Mesendoderm (in vitro differentiated cells): Measurements from ENCODE around the gene ARHGEF10L.

Experiments used
- DNase-seq: peaks from one replicate; pipeline ENCODE4 v3.0.0; 2013
- H2AK5ac ChIP-seq: 2 replicates; pipeline ENCODE4 v1.6.1; 2013; ENCODE audit warnings: low read length, inconsistent platforms
- H2BK120ac ChIP-seq: 2 replicates; pipeline ENCODE4 v1.6.1; 2013; ENCODE audit warnings: low read depth, mild to moderate bottlenecking, low read length, moderate library complexity, mixed read lengths
- H2BK15ac ChIP-seq: replicated peaks from 2 replicates; pipeline ENCODE4 v1.6.1; 2013; ENCODE audit warnings: low read depth, mild to moderate bottlenecking, moderate library complexity
- H2BK5ac ChIP-seq: 2 replicates; pipeline ENCODE4 v1.6.1; 2013; ENCODE audit warnings: low read length, inconsistent platforms
- H3K18ac ChIP-seq: 2 replicates; pipeline ENCODE4 v1.6.1; 2013; ENCODE audit warnings: mild to moderate bottlenecking, low read length, mixed read lengths
- H3K23ac ChIP-seq: one replicate; pipeline ENCODE4 v1.6.1; 2013; ENCODE audit warnings: low read length
- H3K27ac ChIP-seq: 2 replicates; pipeline ENCODE4 v1.5.1; 2013; ENCODE audit warnings: low read depth, mild to moderate bottlenecking, inconsistent platforms, low read length, moderate library complexity
- H3K27me3 ChIP-seq: 2 replicates; pipeline ENCODE4 v1.6.1; 2013; ENCODE audit warnings: low read length, control low read depth, mild to moderate bottlenecking, inconsistent platforms; ENCODE audit not compliant: insufficient read depth, poor library complexity
- H3K36me3 ChIP-seq: 2 replicates; pipeline ENCODE4 v1.6.1; 2013; ENCODE audit warnings: low read length, inconsistent platforms; ENCODE audit not compliant: control insufficient read depth, insufficient read depth
- H3K4ac ChIP-seq: one replicate; pipeline ENCODE4 v1.6.1; 2013; ENCODE audit warnings: low read depth, mild to moderate bottlenecking, low read length, moderate library complexity
- H3K4me1 ChIP-seq: 2 replicates; pipeline ENCODE4 v1.6.1; 2013; ENCODE audit warnings: low read depth, low read length, inconsistent platforms; ENCODE audit not compliant: control insufficient read depth
- H3K4me2 ChIP-seq: 2 replicates; pipeline ENCODE4 v1.6.1; 2013; ENCODE audit warnings: low read length
- H3K4me3 ChIP-seq: 2 replicates; pipeline ENCODE4 v1.5.1; 2013; ENCODE audit warnings: mild to moderate bottlenecking, low read length
- H3K56ac ChIP-seq: one replicate; pipeline ENCODE4 v1.6.1; 2013; ENCODE audit warnings: low read length
- H3K79me1 ChIP-seq: 2 replicates; pipeline ENCODE4 v1.6.1; 2013; ENCODE audit warnings: low read length, inconsistent platforms
- H3K79me2 ChIP-seq: 2 replicates; pipeline ENCODE4 v1.6.1; 2013; ENCODE audit warnings: mild to moderate bottlenecking, low read length; ENCODE audit not compliant: control insufficient read depth, insufficient read depth
- H3K9ac ChIP-seq: 2 replicates; pipeline ENCODE4 v1.6.1; 2013; ENCODE audit warnings: low read length, inconsistent platforms
- H4K5ac ChIP-seq: one replicate; pipeline ENCODE4 v1.6.1; 2013; ENCODE audit warnings: low read length
- H4K8ac ChIP-seq: one replicate; pipeline ENCODE4 v1.6.1; 2013; ENCODE audit warnings: low read depth, mild to moderate bottlenecking, control low read depth, low read length, moderate library complexity
- WGBS: extraction: QIAGEN DNeasy Blood & Tissue Kit; methylation state at CpG from one replicate; pipeline ENCODE4 v1.1.7; 2013; ENCODE audit warnings: low lambda C conversion rate, missing lambda C conversion rate; ENCODE audit not compliant: insufficient coverage; ENCODE audit errors: extremely low coverage; 5-methylcytosine and 5-hydroxymethylcytosine counted together

ARHGEF10L gene

GRCh38 chr1:17662786-17663185 lies 123.3 kb downstream of the ARHGEF10L start:
- Histone ChIP-seq H3K27me3 (no peaks in the 10 kb centered on the region), H3K4me2 (no peak overlapping the region), H2BK15ac (no peak overlapping the region), H3K79me2 (no peaks in the 10 kb centered on the region), H3K4ac (no peak overlapping the region), H3K18ac (no peak overlapping the region), H3K23ac (no peak overlapping the region), H3K27ac (no peak overlapping the region), H3K36me3 (no peaks in the 10 kb centered on the region), H4K8ac (no peak overlapping the region), H2AK5ac (no peak overlapping the region), H3K4me3 (no peak overlapping the region), H4K5ac (no peak overlapping the region), H3K56ac (no peak overlapping the region), H3K4me1 (no peaks in the 10 kb centered on the region), H2BK5ac (no peak overlapping the region), H2BK120ac (no peak overlapping the region), H3K9ac (no peak overlapping the region), H3K79me1 (no peaks in the 10 kb centered on the region)
- no peak for DNase-seq
- no CpG with 5 or more reads among the region's 9 CpGs for WGBS

- Histone ChIP-seq H3K79me2 (no peaks in the 10 kb centered on the region), H3K27me3 (no peaks in the 10 kb centered on the region), H3K36me3 (no peaks in the 10 kb centered on the region), H4K8ac (no peak overlapping the region), H2BK15ac (no peak overlapping the region), H3K56ac (no peak overlapping the region), H3K9ac (no peak overlapping the region), H2BK120ac (no peak overlapping the region), H2AK5ac (no peak overlapping the region), H3K18ac (no peak overlapping the region), H4K5ac (no peak overlapping the region), H3K23ac (no peak overlapping the region), H3K4me3 (no peak overlapping the region), H3K4ac (no peak overlapping the region), H2BK5ac (no peak overlapping the region), H3K27ac (no peak overlapping the region), H3K4me2 (no peak overlapping the region), H3K79me1 (no peaks in the 10 kb centered on the region), H3K4me1 (no peaks in the 10 kb centered on the region)
- WGBS: no CpG with 5 or more reads among the region's 5 CpGs
- DNase-seq: no peak
These were observed 124.1 kb downstream of the ARHGEF10L start for GRCh38 chr1:17663646-17664045.

- H4K5ac ChIP-seq: no peak overlapping the region
- no peak overlapping the region for H3K23ac ChIP-seq
- no peak overlapping the region for H2BK5ac ChIP-seq
- no peak overlapping the region for H3K4ac ChIP-seq
- no peak overlapping the region for H3K27ac ChIP-seq
- no peaks in the 10 kb centered on the region for H3K4me1 ChIP-seq
- no peak for DNase-seq
- no peak overlapping the region for H3K9ac ChIP-seq
- no peak overlapping the region for H3K18ac ChIP-seq
- no peak overlapping the region for H3K4me3 ChIP-seq
- H3K36me3 ChIP-seq: no peaks in the 10 kb centered on the region
- no peak overlapping the region for H2AK5ac ChIP-seq
- no peak overlapping the region for H3K4me2 ChIP-seq
- no peak overlapping the region for H3K56ac ChIP-seq
- H3K79me1 ChIP-seq: no peaks in the 10 kb centered on the region
- no peak overlapping the region for H2BK15ac ChIP-seq
- no peaks in the 10 kb centered on the region for H3K79me2 ChIP-seq
- H2BK120ac ChIP-seq: no peak overlapping the region
- no CpG with 5 or more reads among the region's 11 CpGs for WGBS
- H4K8ac ChIP-seq: no peak overlapping the region
- H3K27me3 ChIP-seq: no peaks in the 10 kb centered on the region
These were observed 124.8 kb downstream of the ARHGEF10L start for GRCh38 chr1:17664322-17664721.

- Histone ChIP-seq H2AK5ac (no peak overlapping the region), H2BK120ac (no peak overlapping the region), H2BK5ac (no peak overlapping the region), H4K8ac (no peak overlapping the region), H3K27me3 (no peaks in the 10 kb centered on the region), H3K56ac (no peak overlapping the region), H2BK15ac (no peak overlapping the region), H3K23ac (no peak overlapping the region), H3K4ac (no peak overlapping the region), H3K9ac (no peak overlapping the region), H3K4me1 (no peaks in the 10 kb centered on the region), H3K79me1 (no peaks in the 10 kb centered on the region), H4K5ac (no peak overlapping the region), H3K36me3 (no peaks in the 10 kb centered on the region), H3K27ac (no peak overlapping the region), H3K79me2 (no peaks in the 10 kb centered on the region), H3K4me3 (no peak overlapping the region), H3K18ac (no peak overlapping the region), H3K4me2 (no peak overlapping the region)
- no CpG with 5 or more reads among the region's 8 CpGs for WGBS
- no peak for DNase-seq
These were observed 125.6 kb downstream of the ARHGEF10L start for GRCh38 chr1:17665054-17665453.

- H2BK15ac ChIP-seq: no peak overlapping the region
- H3K23ac ChIP-seq: no peak overlapping the region
- no peak overlapping the region for H3K18ac ChIP-seq
- no peaks in the 10 kb centered on the region for H3K79me1 ChIP-seq
- H3K4me1 ChIP-seq: no peaks in the 10 kb centered on the region
- H3K56ac ChIP-seq: no peak overlapping the region
- H3K9ac ChIP-seq: no peak overlapping the region
- H3K36me3 ChIP-seq: no peaks in the 10 kb centered on the region
- H4K8ac ChIP-seq: no peak overlapping the region
- H3K27me3 ChIP-seq: no peaks in the 10 kb centered on the region
- no peak overlapping the region for H3K4ac ChIP-seq
- no peak overlapping the region for H3K4me3 ChIP-seq
- no peak overlapping the region for H2AK5ac ChIP-seq
- WGBS: no CpG with 5 or more reads among the region's 5 CpGs
- no peak for DNase-seq
- H2BK120ac ChIP-seq: no peak overlapping the region
- H3K79me2 ChIP-seq: no peaks in the 10 kb centered on the region
- no peak overlapping the region for H3K27ac ChIP-seq
- no peak overlapping the region for H2BK5ac ChIP-seq
- H3K4me2 ChIP-seq: no peak overlapping the region
- no peak overlapping the region for H4K5ac ChIP-seq
These were observed 126.6 kb downstream of the ARHGEF10L start for GRCh38 chr1:17665950-17666720.

- no peaks in the 10 kb centered on the region for H3K36me3 ChIP-seq
- no peak overlapping the region for H3K4me3 ChIP-seq
- H3K4ac ChIP-seq: no peak overlapping the region
- no peak overlapping the region for H2BK15ac ChIP-seq
- H3K56ac ChIP-seq: no peak overlapping the region
- H2BK5ac ChIP-seq: no peak overlapping the region
- WGBS: no CpG with 5 or more reads among the region's 9 CpGs
- no peak overlapping the region for H3K23ac ChIP-seq
- no peaks in the 10 kb centered on the region for H3K79me2 ChIP-seq
- H3K79me1 ChIP-seq: no peaks in the 10 kb centered on the region
- H3K18ac ChIP-seq: no peak overlapping the region
- H2BK120ac ChIP-seq: no peak overlapping the region
- no peaks in the 10 kb centered on the region for H3K27me3 ChIP-seq
- no peak for DNase-seq
- H3K4me2 ChIP-seq: no peak overlapping the region
- H3K4me1 ChIP-seq: no peaks in the 10 kb centered on the region
- no peak overlapping the region for H3K27ac ChIP-seq
- H3K9ac ChIP-seq: no peak overlapping the region
- no peak overlapping the region for H4K5ac ChIP-seq
- H2AK5ac ChIP-seq: no peak overlapping the region
- no peak overlapping the region for H4K8ac ChIP-seq
These were observed 128.1 kb downstream of the ARHGEF10L start for GRCh38 chr1:17667641-17668040.
